OCI-M2 (cell line): Measurements from ENCODE around the gene GRAMD2A.

Experiments used
- DNase-seq: peaks from one replicate; lab custom pipeline; 2025; ENCODE audit not compliant: unreplicated experiment; lab: John Stamatoyannopoulos, UW

Gene GRAMD2A

DNA sequence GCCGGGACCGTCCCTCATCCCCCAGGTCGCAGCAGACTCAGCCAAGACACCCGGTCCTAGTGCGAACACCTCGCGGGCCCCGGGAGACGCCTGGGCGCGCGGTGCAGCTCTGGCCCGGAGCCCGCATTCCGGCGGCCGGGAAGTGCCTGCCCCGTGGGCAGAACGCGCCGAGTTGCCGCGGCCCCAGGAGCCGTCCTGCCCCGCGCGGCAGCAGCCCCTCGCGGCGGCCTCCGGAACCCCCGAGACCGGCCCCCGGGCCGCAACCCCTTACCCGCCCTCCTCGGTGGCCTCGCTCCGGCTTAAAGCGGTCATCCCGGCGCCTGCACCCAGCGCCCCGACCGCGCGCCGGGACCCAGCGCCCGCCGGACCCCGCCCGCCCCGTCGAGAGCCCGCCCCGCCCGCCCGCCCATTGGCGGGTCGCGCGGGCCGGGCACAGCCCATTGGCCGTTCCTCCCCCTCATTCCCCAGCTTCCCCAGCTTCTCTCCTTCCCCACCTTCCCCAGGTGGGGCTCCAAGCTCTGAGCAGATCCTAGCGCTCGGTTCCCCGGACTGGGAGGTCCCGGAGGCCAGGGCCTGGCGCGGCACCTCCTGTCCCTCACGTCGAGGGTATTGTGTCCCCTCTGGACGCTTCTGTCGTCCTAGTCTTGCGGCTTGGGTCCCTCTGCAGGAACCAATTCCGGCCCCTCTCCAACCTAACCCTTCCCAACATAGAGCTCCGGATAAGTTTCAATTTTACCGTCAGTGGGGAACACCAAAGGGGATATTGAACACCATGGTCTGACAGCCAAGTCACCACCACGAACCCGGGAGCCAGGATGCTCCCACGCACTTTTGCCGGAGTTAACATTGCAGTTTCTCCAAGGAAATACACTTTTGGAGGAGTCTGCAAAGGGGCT, at the start of gene GRAMD2A:
Gene GRAMD2A, minus strand, starts transcription at position 328 of the 896 bp plus-strand sequence.
- DNase-seq, result no peak

DNA sequence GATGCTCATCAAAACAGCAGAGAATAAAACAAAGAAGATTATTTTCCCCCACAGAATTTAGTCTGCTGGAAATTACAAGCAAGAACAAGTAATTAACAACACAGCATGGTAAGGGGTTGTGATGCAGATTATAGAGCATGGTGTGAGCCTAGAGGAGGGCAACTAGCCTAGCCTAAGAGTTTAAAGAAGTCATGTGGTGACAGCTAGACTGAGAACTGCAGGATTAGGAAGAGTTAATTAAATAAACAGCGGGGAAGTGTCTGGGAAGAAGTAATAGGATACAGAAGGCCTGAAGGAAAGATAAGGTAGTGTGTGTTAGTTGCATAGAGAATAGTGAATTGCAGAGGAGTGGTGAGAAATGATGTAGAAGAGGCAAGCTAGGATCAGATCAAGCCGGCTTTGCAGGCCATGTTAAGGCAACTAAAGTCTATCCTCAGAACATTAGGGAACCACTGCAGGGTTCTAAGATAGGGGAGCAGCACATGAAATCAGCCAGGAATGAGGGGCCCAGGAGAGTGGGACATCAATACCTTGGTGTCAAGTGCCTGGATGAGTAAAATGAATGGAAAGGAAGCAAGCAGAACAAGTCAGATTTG, 45.3 kb upstream of the GRAMD2A start:
- DNase-seq, result no peak

- DNase-seq, result no peak
Measured at GRCh38 chr15:72239652-72240051, 42.1 kb upstream of the GRAMD2A start.

- DNase-seq, result no peak
Measured at GRCh38 chr15:72238586-72238985, 41.0 kb upstream of the GRAMD2A start.

DNA sequence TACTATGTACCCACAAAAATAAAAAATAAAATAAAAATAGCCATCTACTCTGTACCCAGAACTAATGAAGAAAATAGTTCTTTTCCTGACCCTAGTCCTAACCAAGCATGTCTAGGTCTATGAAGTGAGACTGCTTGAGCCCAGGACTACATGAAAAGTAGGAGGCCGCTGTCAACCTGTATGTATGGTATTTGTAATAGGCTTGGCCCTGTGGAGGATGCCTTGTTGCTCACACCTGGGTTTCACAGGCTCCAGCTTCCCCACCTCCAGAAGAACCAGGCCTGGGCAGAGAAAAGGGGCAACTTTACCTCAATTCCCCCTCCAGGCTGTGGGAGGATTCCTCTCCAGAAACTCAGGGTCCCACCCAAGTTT, 40.3 kb upstream of the GRAMD2A start:
- DNase-seq, result no peak

DNA sequence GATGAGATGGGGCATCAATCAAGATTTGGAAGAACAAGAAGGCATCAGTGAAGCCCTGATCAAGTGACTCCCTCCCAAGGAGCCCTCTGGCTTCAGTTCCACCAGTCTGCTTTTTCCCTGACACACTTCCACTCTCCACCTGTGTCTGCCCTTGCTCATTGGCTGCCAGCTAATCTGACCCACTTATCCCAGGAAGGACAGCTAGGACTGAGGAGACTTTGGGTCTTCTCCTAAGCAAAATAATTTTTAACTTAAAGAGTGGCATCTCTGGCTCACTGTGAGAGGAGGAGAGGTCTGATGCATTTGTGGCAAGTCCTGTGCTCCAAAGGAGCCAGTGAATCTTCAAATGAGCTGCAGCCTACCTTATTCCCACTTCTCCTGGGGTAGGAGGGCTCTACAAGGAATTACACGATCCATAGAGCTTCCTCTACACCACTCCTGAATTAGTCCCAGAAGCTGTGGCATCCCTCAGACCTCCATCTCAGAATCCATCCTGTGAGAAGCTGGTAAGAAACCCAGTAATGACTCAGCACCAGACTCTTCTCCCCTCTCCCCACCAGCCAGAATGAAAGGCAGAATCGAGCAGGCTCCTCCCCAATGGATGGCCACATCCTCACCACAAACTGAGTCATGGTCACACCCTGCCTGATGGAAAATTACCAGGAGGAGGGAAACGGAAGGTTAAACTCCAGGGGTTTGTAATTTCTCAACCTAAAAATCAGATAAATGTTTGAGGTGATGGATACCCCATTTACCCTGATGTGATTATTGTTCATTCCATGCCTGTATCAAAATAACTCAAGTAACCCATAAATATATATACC, 39.7 kb upstream of the GRAMD2A start:
- DNase-seq, result peak; percentile 39

DNA sequence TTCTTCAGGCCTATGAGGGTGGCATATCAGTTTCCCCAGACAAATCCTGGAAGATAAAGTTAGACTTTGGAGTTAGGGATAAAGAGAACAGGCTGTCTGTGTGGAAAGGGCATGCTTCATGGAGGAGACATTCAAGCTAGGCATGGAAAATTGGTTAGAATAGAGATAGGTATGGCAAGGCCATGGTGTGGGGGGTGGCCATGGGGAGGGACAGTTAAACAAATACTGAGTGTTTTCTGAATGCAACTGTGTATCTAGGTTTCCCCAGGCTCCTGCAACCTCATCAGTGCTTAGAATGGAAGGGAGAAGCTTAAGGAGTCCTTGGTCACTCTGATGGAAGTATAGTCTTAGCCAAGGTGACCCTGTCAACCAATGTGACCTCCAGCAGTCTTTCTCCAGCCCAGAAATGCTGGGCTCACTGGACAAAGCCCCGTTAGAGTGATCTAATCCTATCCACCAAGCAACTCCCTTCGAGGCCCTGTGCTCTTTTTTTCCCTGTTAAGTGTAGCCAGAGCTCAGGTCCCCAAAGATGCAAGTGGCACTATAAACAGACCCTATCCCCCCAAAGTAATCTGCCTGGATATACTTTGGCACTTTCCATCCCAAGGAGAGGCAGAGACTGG, 38.9 kb upstream of the GRAMD2A start:
- DNase-seq, result no peak

- no peak for DNase-seq
Measured at GRCh38 chr15:72235298-72235697, 37.7 kb upstream of the GRAMD2A start.

DNA sequence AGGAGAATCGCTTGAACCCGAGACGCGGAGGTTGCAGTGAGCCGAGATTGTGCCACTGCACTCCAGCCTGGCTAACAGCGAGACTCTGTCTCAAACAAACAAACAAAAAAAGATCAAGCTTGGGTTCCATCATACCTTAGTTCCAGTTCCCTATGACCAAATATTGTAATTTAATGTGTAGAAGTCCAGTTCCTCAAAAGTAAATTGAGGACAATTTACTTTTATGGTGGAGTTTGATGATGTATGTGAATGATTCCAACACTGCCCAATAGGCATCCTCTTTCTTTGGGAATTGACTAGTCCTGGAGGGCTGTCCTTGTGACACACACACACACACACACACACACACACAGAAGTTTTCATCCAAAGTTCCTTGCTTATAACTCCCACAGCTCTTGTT, 36.2 kb upstream of the GRAMD2A start:
- DNase-seq, result no peak

- DNase-seq, result no peak
Measured at GRCh38 chr15:72231833-72232478, 34.4 kb upstream of the GRAMD2A start.

DNA sequence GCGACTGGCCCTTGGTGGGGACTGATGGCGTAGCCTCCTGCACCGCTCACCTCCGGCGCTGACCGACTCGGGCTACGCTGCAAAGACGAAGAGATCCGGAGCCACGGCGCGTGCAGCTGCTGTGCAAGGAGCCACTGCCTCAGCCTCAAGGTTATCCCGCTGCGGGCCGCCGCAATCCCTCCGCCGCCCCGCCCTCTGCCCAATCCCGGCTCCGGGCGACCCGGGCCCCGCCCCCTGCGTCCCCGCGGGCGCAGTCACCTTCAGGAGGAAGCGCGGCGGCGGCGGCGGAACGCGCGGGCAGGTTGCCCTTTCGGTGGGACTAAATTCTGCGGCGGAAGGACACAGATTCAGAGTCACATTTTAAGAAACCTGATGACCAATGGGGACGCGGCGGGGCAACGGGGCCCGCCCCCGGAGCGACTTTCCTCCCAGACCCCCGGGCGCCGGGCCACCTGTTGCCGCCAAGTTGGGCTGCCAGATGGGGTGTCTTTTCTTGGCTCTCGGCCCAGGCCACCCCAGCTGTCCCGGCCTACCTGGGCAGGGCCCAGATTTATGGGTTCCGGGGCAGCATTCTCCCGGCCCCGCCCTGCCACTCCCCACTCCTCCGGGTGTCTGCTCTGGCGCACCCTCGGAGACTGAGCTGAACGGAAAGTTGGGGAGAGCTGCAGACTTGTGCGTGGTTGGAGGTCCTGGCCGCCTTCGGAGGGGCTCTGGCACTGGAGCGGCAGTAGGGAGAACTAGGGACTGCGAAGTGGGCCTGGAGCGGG, 33.7 kb upstream of the GRAMD2A start, which contains the start of gene PKM:
Gene PKM, minus strand, starts transcription at position 125 of the 767 bp plus-strand sequence. CDS start 12,093 bp downstream, outside the sequence.
- DNase-seq, result peak; percentile 36

DNA sequence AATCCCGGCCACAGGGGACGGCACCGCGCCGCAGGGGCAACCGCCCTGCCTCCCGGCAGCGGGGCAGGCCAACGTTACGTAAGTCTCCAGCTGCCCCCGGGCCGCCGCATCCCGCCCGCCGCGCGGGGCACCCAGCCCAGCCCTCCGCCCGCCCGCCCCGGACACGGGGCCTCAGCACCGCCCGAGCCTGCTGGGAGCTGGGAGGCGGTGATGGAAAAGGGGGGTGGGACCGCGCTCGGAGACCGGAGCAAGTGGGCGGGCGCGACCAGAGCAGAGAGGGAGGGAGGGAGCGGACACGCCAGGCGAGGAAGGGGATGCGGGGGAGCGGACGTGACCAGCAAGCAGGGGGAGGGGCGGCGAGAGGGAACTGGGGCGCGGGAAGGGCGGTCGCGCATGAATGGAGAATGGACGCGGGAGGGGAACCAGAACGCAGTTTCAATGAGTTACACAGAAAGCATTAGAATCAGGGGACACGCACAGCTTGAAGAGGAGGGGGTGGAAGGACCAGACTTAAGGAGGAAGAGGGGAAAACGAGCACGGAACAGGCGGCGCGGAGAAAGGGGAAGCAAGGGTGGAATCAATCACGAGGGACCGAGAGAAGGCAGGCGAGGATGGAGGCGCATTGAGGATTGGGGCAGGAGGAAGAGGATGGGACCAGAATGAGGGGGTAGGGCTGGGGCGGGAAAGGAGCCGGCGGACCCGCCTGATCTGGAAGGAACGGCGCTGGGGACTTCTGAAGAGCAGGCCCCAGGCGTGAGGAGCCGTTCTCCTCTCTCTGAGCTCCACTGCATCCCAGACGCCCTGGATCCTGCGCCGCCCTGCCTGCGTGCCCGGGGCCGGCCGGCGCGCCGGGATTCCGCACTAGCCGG, 32.8 kb upstream of the GRAMD2A start:
- no peak for DNase-seq

GRCh38 chr15:72229947-72230196, 32.3 kb upstream of the GRAMD2A start:
- no peak for DNase-seq

DNA sequence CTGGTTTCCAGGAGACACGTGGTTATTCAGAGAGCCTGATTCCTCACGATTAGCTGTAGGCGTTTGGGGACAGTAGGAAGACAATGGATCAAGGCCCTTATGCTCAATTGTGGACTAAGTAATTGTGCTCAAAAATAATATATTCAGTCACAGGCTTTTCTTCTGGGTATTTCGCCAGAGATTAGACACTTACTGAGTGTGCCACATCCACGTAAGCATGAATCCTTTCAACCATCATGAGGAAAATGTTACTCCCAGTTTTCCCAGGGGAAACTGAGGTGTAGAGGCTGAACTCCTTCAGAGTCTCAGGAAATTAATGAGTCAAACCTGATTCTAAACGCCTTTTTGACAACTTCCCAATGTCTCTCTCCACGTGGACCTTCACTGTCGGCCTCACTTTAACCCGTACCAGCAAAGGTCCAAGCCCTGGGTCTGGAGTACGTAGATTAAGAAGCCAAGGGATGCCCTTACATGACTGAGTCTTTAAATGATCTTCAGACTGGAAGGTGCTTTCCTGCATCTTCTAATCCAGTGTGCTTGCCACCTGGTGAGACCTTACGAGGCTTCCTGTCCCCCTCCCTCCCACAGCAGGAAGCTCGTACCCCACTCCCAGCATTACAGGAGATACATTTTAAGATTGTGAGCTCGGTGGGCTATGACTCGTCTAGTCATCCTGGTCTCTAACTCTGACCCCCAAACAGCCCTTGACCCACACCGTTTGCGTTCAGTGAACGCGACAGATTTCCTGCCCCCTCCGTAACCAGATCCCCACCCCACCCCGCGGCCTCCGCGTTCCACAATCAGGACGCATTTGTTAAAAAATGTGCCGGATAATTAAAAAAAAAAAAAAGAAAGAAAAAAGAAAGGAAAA, 31.7 kb upstream of the GRAMD2A start:
- DNase-seq, result no peak

DNA sequence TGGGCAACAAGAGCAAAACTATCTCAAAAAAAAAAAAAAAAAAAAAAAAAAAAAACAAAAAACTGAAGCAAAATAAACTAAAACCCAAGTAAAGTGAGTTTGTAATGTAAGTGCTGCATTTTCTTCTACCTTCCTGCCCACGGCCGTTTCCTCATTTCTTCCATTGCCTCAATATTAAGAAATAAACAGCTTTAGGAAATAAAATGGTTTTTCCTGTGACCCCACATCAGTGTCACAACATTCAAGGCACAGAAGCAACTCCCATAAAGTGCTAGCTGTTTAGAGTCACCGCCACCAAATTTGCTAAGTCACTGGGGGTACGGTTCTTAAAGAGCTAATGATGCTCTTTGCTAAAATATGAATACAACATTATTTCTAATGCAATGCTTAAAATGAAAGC, 30.1 kb upstream of the GRAMD2A start:
- DNase-seq, result no peak

- DNase-seq, result no peak
Measured at GRCh38 chr15:72227192-72227586, 29.6 kb upstream of the GRAMD2A start.

DNA sequence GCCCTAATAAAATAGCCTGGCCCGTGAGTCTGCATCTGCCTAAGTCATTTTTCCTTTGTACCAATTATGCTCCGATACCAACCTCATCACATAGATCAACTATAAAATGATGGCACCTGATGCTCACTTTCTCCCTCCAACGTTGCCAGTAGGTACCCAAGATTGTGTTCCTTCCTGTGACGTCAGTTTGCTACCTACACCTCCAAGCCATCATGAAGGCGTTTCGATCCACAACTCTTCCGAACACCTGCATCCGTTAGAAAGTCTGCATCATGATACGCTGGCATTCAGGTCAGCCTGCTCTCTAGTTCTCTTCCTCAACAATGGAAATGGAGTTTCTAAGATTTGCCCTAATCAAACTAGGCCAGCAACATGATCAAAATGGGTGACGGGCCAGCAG, 25.7 kb upstream of the GRAMD2A start:
- no peak for DNase-seq

- no peak for DNase-seq
Measured at GRCh38 chr15:72222393-72222792, 24.8 kb upstream of the GRAMD2A start.
